ENCODE measurements around the gene CRYBA4.

DNA sequence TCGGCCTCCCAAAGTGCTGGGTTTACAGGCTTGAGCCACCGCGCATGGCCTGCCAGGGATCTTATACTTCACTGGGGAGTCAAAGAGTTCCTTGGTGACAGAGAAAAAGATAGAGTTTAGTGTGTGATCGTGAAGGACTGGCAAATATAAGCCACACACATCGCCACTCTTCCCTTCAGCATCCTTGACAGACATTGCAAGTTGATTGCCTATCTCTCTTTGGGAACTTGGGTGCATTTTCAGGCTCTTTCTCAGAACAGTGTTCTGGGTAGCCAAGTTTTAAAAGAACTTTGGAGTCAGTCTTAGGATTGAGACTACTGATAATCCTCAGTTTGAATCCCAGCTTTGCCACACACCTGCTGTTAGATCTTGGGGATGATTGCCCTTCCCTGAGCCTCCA, 55.5 kb downstream of the CRYBA4 start:
- no peak for TF ChIP-seq CTCF (conservative IDR thresholded peaks at IDR 0.05; ENCODE audit: low read depth in 2 of 2)
- no peak for TF ChIP-seq EZH2 (IDR thresholded peaks at IDR 0.05; ENCODE audit: low read depth, unreplicated experiment)
- no peak for TF ChIP-seq REST (IDR thresholded peaks at IDR 0.05; ENCODE audit: unreplicated experiment)
- no peak for TF ChIP-seq ZNF331 (CRISPR knock-in tag; IDR thresholded peaks at IDR 0.05; ENCODE audit: low read depth)

Measured in GM23338 (cell line).